ENCODE results near the gene DSTN.

GRCh38 chr20:17655286-17655651 is 85.4 kb downstream of the DSTN start:
- TF ChIP-seq CTCF (conservative IDR thresholded peaks at IDR 0.05; ENCODE audit: low read length) (no peak), EZH2phosphoT487 (IDR thresholded peaks at IDR 0.05; ENCODE audit: borderline replicate concordance) (no peak)

Data from Loucy (cell line).